CD4-positive, alpha-beta T cell (primary cell): ENCODE data around the gene NRIP1. TPM values are rescaled to one million over a fixed set of nuclear protein-coding genes. Genes with fewer than 3 reads are reported as not detected.

Experiments used
- ATAC-seq: fragments of 200-7000 bp; cut with Tn5 transposase; one replicate; pipeline ENCODE4 v1.10.0; 2022; ENCODE audit warnings: mild to moderate bottlenecking; ENCODE audit not compliant: poor library complexity
- CTCF ChIA-PET: fragments of 350-600 bp; sonication (Branson Sonifier 250); formaldehyde crosslinking; loops from one replicate; lab custom pipeline; 2021; ENCODE audit warnings: antibody characterized with exemption, inconsistent platforms; lab: Charles Lee
- POLR2A ChIA-PET: fragments of 350-600 bp; sonication (Branson Sonifier 250); formaldehyde crosslinking; loops from one replicate; lab custom pipeline; 2021; ENCODE audit warnings: antibody characterized with exemption, inconsistent platforms; lab: Charles Lee
- DNase-seq, 14 experiments: peaks; one replicate each; pipeline ENCODE4 v3.0.0-alpha.2; 2013 to 2020; ENCODE audit warnings: mixed read lengths in 2 of 14
- H3K27ac ChIP-seq, 2 donors: one replicate each; pipeline versions ENCODE4 v1.5.1 to v1.7.0; 2013; ENCODE audit warnings: low read length in 2 of 2, low read depth in 1 of 2, mild to moderate bottlenecking in 1 of 2
- H3K27me3 ChIP-seq, 2 experiments: 1 replicate in 1 of 2; 2 replicates in 1 of 2; pipeline versions ENCODE4 v1.6.1 to v1.7.0; 2013; ENCODE audit warnings: low read length in 2 of 2, control low read depth in 1 of 2, mild to moderate bottlenecking in 1 of 2, moderate library complexity in 1 of 2; ENCODE audit not compliant: insufficient read depth in 2 of 2, control insufficient read depth in 1 of 2
- H3K36me3 ChIP-seq: one replicate; pipeline ENCODE4 v1.6.1; 2013; ENCODE audit warnings: low read length, control low read depth; ENCODE audit not compliant: insufficient read depth
- H3K4me1 ChIP-seq: one replicate; pipeline ENCODE4 v1.6.1; 2013; ENCODE audit warnings: low read length, control low read depth; ENCODE audit not compliant: insufficient read depth
- H3K4me3 ChIP-seq: one replicate; pipeline ENCODE4 v1.5.1; 2013; ENCODE audit warnings: mild to moderate bottlenecking, low read length, moderate library complexity
- H3K9me3 ChIP-seq, 2 experiments: 1 replicate in 1 of 2; 2 replicates in 1 of 2; pipeline versions ENCODE4 v1.6.1 to v1.7.0; 2013; ENCODE audit warnings: low read length in 2 of 2, mild to moderate bottlenecking in 2 of 2, control low read depth in 1 of 2, moderate library complexity in 1 of 2; ENCODE audit not compliant: control insufficient read depth in 1 of 2, insufficient read depth in 1 of 2
- H3K27ac Mint-ChIP-seq: one replicate; pipeline ENCODE4 v1.8.0; 2020; ENCODE audit warnings: mixed read lengths
- H3K27me3 Mint-ChIP-seq: one replicate; pipeline ENCODE4 v1.8.0; 2021; ENCODE audit warnings: mixed read lengths
- H3K36me3 Mint-ChIP-seq: one replicate; pipeline ENCODE4 v1.8.0; 2021; ENCODE audit warnings: low read depth, mixed read lengths
- H3K4me1 Mint-ChIP-seq: one replicate; pipeline ENCODE4 v1.8.0; 2021; ENCODE audit warnings: low read depth, mixed read lengths
- H3K4me3 Mint-ChIP-seq: one replicate; pipeline ENCODE4 v1.8.0; 2020; ENCODE audit warnings: mild to moderate bottlenecking, mixed read lengths
- H3K9me3 Mint-ChIP-seq: one replicate; pipeline ENCODE4 v1.8.0; 2020; ENCODE audit warnings: mixed read lengths
- CTCF ChIP-seq: fragments of 200-600 bp; IDR thresholded peaks from one replicate; pipeline ENCODE4 v1.8.0; 2022; ENCODE audit warnings: antibody characterized with exemption, mild to moderate bottlenecking
- intact Hi-C, 2 experiments: fragments of 100-400 bp; cut with DNase I in 1 of 2; cut with micrococcal nuclease in 1 of 2; formaldehyde crosslinking; loops; one replicate each; pipeline versions ENCODE4 v1.15.1 to v1.9.0; 2023 to 2025; cut with DNase I, micrococcal nuclease
- total RNA-seq, 174 experiments: library from RNA in 2 of 174; stranded (reverse) in 2 of 174; gene quantifications; one replicate each; pipeline ENCODE4 v1.2.3 and lab custom pipeline; 2021 to 2026

NRIP1 gene
- total RNA-seq, 2 experiments from 2014 or later, result 41.6 to 50.1 TPM

GRCh38 chr21:15028186-15028585, 36.6 kb downstream of the NRIP1 start:
- H3K36me3 Mint-ChIP-seq, result peaks cover 13% of the 10 kb centered on the region
- peaks cover 48% of the 10 kb centered on the region for H3K4me1 Mint-ChIP-seq
- Histone ChIP-seq H3K27ac (no peak overlapping the region), H3K4me1 (no peaks in the 10 kb centered on the region), H3K27me3 (no peaks in the 10 kb centered on the region), H3K9me3 (no peaks in the 10 kb centered on the region), H3K36me3 (no peaks in the 10 kb centered on the region), H3K4me3 (no peak overlapping the region)
- TF ChIP-seq CTCF, result no peak
- H3K9me3 Mint-ChIP-seq, result no peaks in the 10 kb centered on the region
- intact Hi-C loops, result no loop called here
- ATAC-seq (no peak), DNase-seq (no peak)
- no peaks in the 10 kb centered on the region for H3K27me3 Mint-ChIP-seq
- ChIA-PET CTCF (no interaction called here), POLR2A (no interaction called here)
- H3K4me3 Mint-ChIP-seq, result no peak overlapping the region
- H3K27ac Mint-ChIP-seq, result no peak overlapping the region

GRCh38 chr21:15027056-15027455, 37.7 kb downstream of the NRIP1 start:
- Histone ChIP-seq H3K4me3 (no peak overlapping the region), H3K4me1 (no peaks in the 10 kb centered on the region), H3K36me3 (no peaks in the 10 kb centered on the region), H3K27ac (no peak overlapping the region), H3K27me3 (no peaks in the 10 kb centered on the region), H3K9me3 (no peaks in the 10 kb centered on the region)
- Mint-ChIP-seq H3K27ac (no peak overlapping the region), H3K36me3 (peaks cover 19% of the 10 kb centered on the region), H3K4me3 (no peak overlapping the region), H3K4me1 (peaks cover 50% of the 10 kb centered on the region), H3K27me3 (no peaks in the 10 kb centered on the region), H3K9me3 (peaks cover under 1% of the 10 kb centered on the region)
- ChIA-PET CTCF (no interaction called here), POLR2A (no interaction called here)
- DNase-seq (no peak), ATAC-seq (no peak)
- intact Hi-C loops, result no loop called here
- no peak for TF ChIP-seq CTCF

- ATAC-seq, result no peak
- H3K27me3 Mint-ChIP-seq, result no peaks in the 10 kb centered on the region
- DNase-seq, result no peak
- no peak overlapping the region for H3K27ac ChIP-seq
- H3K4me3 ChIP-seq, result no peak overlapping the region
- H3K9me3 ChIP-seq, result no peaks in the 10 kb centered on the region
- peaks cover 22% of the 10 kb centered on the region for H3K36me3 Mint-ChIP-seq
- H3K27me3 ChIP-seq, result no peaks in the 10 kb centered on the region
- H3K36me3 ChIP-seq, result no peaks in the 10 kb centered on the region
- TF ChIP-seq CTCF, result no peak
- H3K9me3 Mint-ChIP-seq, result peaks cover 2% of the 10 kb centered on the region
- H3K27ac Mint-ChIP-seq, result no peak overlapping the region
- peaks cover 52% of the 10 kb centered on the region for H3K4me1 Mint-ChIP-seq
- ChIA-PET POLR2A (interaction anchor here (0.6 kb wide), 1 partner anchor 27 kb away, joined by 3 read pairs; no protein-coding TSS in a partner anchor), CTCF (no interaction called here)
- H3K4me3 Mint-ChIP-seq, result no peak overlapping the region
- no peaks in the 10 kb centered on the region for H3K4me1 ChIP-seq
- intact Hi-C loops, result no loop called here
Observed at GRCh38 chr21:15026370-15026769, 38.4 kb downstream of the NRIP1 start.
